ENCODE measurements around the gene TBC1D22B. TPM values are rescaled to one million over a fixed set of nuclear protein-coding genes. Genes with fewer than 3 reads are reported as not detected.

TBC1D22B gene
- total RNA-seq, 4 donors from 2014 or later: 14.8 to 19.6 (median 17.6) TPM

GRCh38 chr6:37210313-37210968 is 47.1 kb upstream of the TBC1D22B start:
- no peak for TF ChIP-seq POLR2A (IDR thresholded peaks at IDR 0.05)
- TF ChIP-seq CTCF (IDR thresholded peaks at IDR 0.05): peak in 1 of 3 donors; percentile 94
- DNase-seq (ENCODE audit: low spot score in 2 of 2): peak; percentile 87 to 91
- no peak overlapping the region for H3K4me3 ChIP-seq (ENCODE audit: low read depth, poor library complexity, severe bottlenecking)
- WGBS, 2 donors: 49 to 53% methylated on average over 7 of the region's 7 CpGs
- intact Hi-C loops (cut with DNase I; ENCODE audit: low total_unique reads): no loop called here

GRCh38 chr6:37212268-37212667 is 45.3 kb upstream of the TBC1D22B start:
- 77 to 81% methylated on average over 9 of the region's 9 CpGs for WGBS, 2 donors
- H3K4me3 ChIP-seq (ENCODE audit: low read depth, poor library complexity, severe bottlenecking): no peak overlapping the region
- DNase-seq (ENCODE audit: low spot score in 2 of 2): peak in 1 of 2 donors; percentile 68
- TF ChIP-seq POLR2A (IDR thresholded peaks at IDR 0.05): no peak
- no peak for TF ChIP-seq CTCF (IDR thresholded peaks at IDR 0.05)
- intact Hi-C loops (cut with DNase I; ENCODE audit: low total_unique reads): no loop called here

- WGBS, 2 donors: 92% methylated on average over 6 of the region's 6 CpGs
- no peak overlapping the region for H3K4me3 ChIP-seq (ENCODE audit: low read depth, poor library complexity, severe bottlenecking)
- intact Hi-C loops (cut with DNase I; ENCODE audit: low total_unique reads): no loop called here
- peak in 1 of 2 donors; percentile 45 for DNase-seq (ENCODE audit: low spot score in 2 of 2)
- TF ChIP-seq POLR2A (IDR thresholded peaks at IDR 0.05) (no peak), CTCF (IDR thresholded peaks at IDR 0.05) (no peak)
These were observed 39.5 kb upstream of the TBC1D22B start for GRCh38 chr6:37218061-37218460.

- intact Hi-C loops (cut with DNase I; ENCODE audit: low total_unique reads): no loop called here
- 81 to 82% methylated on average over 8 of the region's 8 CpGs for WGBS, 2 donors
- DNase-seq (ENCODE audit: low spot score in 2 of 2): no peak
- no peak overlapping the region for H3K4me3 ChIP-seq (ENCODE audit: low read depth, poor library complexity, severe bottlenecking)
- TF ChIP-seq POLR2A (IDR thresholded peaks at IDR 0.05) (no peak), CTCF (IDR thresholded peaks at IDR 0.05) (no peak)
These were observed 39.1 kb upstream of the TBC1D22B start for GRCh38 chr6:37218511-37218910.

- DNase-seq (ENCODE audit: low spot score in 2 of 2): no peak
- intact Hi-C loops (cut with DNase I; ENCODE audit: low total_unique reads): no loop called here
- TF ChIP-seq CTCF (IDR thresholded peaks at IDR 0.05): no peak
- TF ChIP-seq POLR2A (IDR thresholded peaks at IDR 0.05): no peak
- H3K4me3 ChIP-seq (ENCODE audit: low read depth, poor library complexity, severe bottlenecking): no peak overlapping the region
- WGBS, 2 donors: 57 to 63% methylated on average over 6 of the region's 6 CpGs
These were observed 35.9 kb upstream of the TBC1D22B start for GRCh38 chr6:37221585-37222124.

Measured in lower leg skin (tissue), 4 donors.